Measurements from ENCODE around the gene PTPRCAP.

- TF ChIP-seq CTCF (IDR thresholded peaks at IDR 0.05), result no peak
- TF ChIP-seq POLR2A (IDR thresholded peaks at IDR 0.05), result no peak
These were observed 13.4 kb downstream of the PTPRCAP start for GRCh38 chr11:67423891-67424613.
